H1 (cell line): Measurements from ENCODE around the gene ENSA. TPM values are rescaled to one million over a fixed set of nuclear protein-coding genes. Genes with fewer than 3 reads are reported as not detected.
A peak's percentile ranks its signal among the peaks of the same experiment; 100 is the strongest.

ENCODE experiments used
- ATF2 ChIP-seq: IDR thresholded peaks from 2 replicates; pipeline ENCODE4 v1.6.1; 2012; ENCODE audit warnings: low read length, inconsistent platforms
- EP300 ChIP-seq, 2 experiments: IDR thresholded peaks; 1 replicate in 1 of 2; 2 replicates in 1 of 2; pipeline ENCODE4 v1.6.1; 2011 to 2012; ENCODE audit warnings: low read depth in 2 of 2, low read length in 2 of 2, mild to moderate bottlenecking in 2 of 2, borderline replicate concordance in 1 of 2, inconsistent platforms in 1 of 2, moderate library complexity in 1 of 2
- JUN ChIP-seq: IDR thresholded peaks from 2 replicates; pipeline ENCODE4 v1.6.1; 2011; ENCODE audit warnings: low read depth, mild to moderate bottlenecking, improper control_type of control experiment, low read length
- POLR2AphosphoS5 ChIP-seq: IDR thresholded peaks from 2 replicates; pipeline ENCODE4 v1.6.1; 2011; ENCODE audit warnings: low read depth, low read length
- RAD21 ChIP-seq, 2 experiments: IDR thresholded peaks in 1 of 2; conservative IDR thresholded peaks in 1 of 2; 2 replicates each; pipeline ENCODE4 v1.6.1; 2011; ENCODE audit warnings: low read depth in 2 of 2, low read length in 2 of 2, improper control_type of control experiment in 1 of 2, inconsistent platforms in 1 of 2, mild to moderate bottlenecking in 1 of 2, moderate library complexity in 1 of 2
- RNF2 ChIP-seq: fragments of 200-900, 300-1000 bp; sonication (generic); IDR thresholded peaks from 2 replicates; pipeline ENCODE4 v1.7.1; 2016; ENCODE audit warnings: borderline replicate concordance, low read depth, mild to moderate bottlenecking, antibody characterized with exemption, low read length; ENCODE audit not compliant: poor library complexity, severe bottlenecking; ENCODE audit errors: missing control alignments
- polyA plus RNA-seq, 7 experiments: library from polyadenylated mRNA; depleted of rRNA in 3 of 7; stranded (reverse) in 5 of 7; unstranded in 2 of 7; fragments of >200 nt in 5 of 7; fragments of 200-250 nt in 2 of 7; gene quantifications; 1 replicate in 5 of 7; 2 replicates in 1 of 7; 4 replicates in 1 of 7; pipeline versions ENCODE4 v1.2.1 to v1.2.3, GENCODE V29; 2011 to 2013; ENCODE audit warnings: missing spikeins in 2 of 7, mixed read lengths in 2 of 7
- total RNA-seq: library from RNA; stranded (reverse); fragmentation: NEBNext Ultra II Directional; extraction: Animal tissue kit (Norgen Biotek cat#: 25700); gene quantifications from 2 replicates; pipeline ENCODE4 v1.2.1, GENCODE V29; 2021

ENSA gene
- total and polyA plus RNA-seq, 2 of the 8 experiments (the other 6 are each of a cell fraction or from before 2014, with no cell fraction given): 48.2 to 229 TPM

- TF ChIP-seq RNF2: no peak
- TF ChIP-seq JUN: no peak
- no peak for TF ChIP-seq RAD21 (IDR thresholded peaks at IDR 0.05 in 1 of 2, conservative IDR thresholded peaks at IDR 0.05 in 1 of 2; ENCODE audit: low read depth in 2 of 2, low read length in 2 of 2)
- no peak for TF ChIP-seq EP300 (IDR thresholded peaks at IDR 0.05; ENCODE audit: borderline replicate concordance in 1 of 2, low read depth in 2 of 2, low read length in 2 of 2)
- no peak for TF ChIP-seq ATF2
- TF ChIP-seq POLR2AphosphoS5: peak; percentile 80
These were observed 54.9 kb downstream of the ENSA start (continued) for GRCh38 chr1:150574260-150575071.
